GM12878 (cell line): Measurements from ENCODE around the gene CBFA2T3.

Experiments
- EZH2 ChIP-seq: IDR thresholded peaks from 2 replicates; pipeline ENCODE4 v1.6.1; 2012; ENCODE audit warnings: low read depth, mild to moderate bottlenecking, control low read depth, inconsistent platforms, low read length, borderline replicate concordance; ENCODE audit not compliant: control insufficient read depth
- NFYA ChIP-seq: IDR thresholded peaks from 2 replicates; pipeline ENCODE4 v1.6.1; 2011; ENCODE audit warnings: low read depth, mild to moderate bottlenecking, low read length, improper control_type of control experiment, borderline replicate concordance
- PRDM15 ChIP-seq: fragments of 450-650 bp; formaldehyde crosslinking; IDR thresholded peaks from 2 replicates; pipeline ENCODE4 v1.4.0; 2020; ENCODE audit warnings: mild to moderate bottlenecking, moderate library complexity
- TF ChIP-seq, protein P1 (sequence below), 3 experiments: IDR thresholded peaks in 2 of 3; conservative IDR thresholded peaks in 1 of 3; 2 replicates each; pipeline ENCODE4 v1.5.1; 2011; ENCODE audit warnings: low read depth in 3 of 3, low read length in 3 of 3, mild to moderate bottlenecking in 3 of 3, control low read depth in 2 of 3, moderate library complexity in 2 of 3, inconsistent platforms in 1 of 3, mixed read lengths in 1 of 3; ENCODE audit not compliant: control insufficient read depth in 2 of 3, insufficient read depth in 1 of 3; ENCODE audit errors: extremely low read depth in 1 of 3

DNA sequence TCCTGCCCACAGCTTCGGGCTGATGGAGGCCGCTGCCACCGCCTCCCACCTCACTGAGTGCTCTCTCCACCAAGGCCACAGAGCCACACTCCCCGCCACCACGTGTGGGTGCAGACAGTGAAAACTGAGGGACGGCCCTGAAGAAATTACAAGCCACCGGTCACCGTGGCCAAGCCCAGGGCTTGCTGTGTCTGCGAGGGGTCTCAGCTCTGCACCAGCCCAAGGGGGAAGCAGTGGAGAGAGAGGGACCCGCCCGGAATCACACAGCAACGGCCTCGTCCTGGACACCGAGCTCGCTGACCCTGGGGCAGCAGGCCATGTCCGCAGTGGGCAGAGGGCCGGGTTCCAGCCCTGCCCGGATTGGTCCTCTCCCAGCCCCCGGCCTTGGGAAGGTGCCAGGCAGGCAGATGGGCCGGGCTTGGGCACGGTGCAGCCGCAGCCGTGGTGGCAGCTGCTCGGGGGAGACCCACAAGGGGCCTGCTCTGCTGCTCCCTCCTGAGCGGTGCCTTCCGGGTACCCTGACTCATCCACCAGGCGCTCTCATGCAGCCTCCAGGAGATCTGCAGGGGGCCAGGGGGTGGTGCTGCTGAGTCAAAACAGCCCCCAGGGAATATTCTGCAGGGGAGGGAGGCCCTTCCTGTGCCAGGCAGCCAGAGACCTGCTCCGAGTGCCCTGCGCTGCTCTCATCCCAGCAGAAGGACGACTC lies 52.0 kb downstream of the CBFA2T3 start:
- TF ChIP-seq, protein P1, sequence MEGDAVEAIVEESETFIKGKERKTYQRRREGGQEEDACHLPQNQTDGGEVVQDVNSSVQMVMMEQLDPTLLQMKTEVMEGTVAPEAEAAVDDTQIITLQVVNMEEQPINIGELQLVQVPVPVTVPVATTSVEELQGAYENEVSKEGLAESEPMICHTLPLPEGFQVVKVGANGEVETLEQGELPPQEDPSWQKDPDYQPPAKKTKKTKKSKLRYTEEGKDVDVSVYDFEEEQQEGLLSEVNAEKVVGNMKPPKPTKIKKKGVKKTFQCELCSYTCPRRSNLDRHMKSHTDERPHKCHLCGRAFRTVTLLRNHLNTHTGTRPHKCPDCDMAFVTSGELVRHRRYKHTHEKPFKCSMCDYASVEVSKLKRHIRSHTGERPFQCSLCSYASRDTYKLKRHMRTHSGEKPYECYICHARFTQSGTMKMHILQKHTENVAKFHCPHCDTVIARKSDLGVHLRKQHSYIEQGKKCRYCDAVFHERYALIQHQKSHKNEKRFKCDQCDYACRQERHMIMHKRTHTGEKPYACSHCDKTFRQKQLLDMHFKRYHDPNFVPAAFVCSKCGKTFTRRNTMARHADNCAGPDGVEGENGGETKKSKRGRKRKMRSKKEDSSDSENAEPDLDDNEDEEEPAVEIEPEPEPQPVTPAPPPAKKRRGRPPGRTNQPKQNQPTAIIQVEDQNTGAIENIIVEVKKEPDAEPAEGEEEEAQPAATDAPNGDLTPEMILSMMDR (IDR thresholded peaks at IDR 0.05 in 2 of 3, conservative IDR thresholded peaks at IDR 0.05 in 1 of 3; ENCODE audit: control insufficient read depth in 2 of 3, extremely low read depth in 1 of 3, insufficient read depth in 1 of 3, low read depth in 3 of 3, low read length in 3 of 3): peak; percentile 37 to 64 (median 59)
- no peak for TF ChIP-seq EZH2
- TF ChIP-seq PRDM15 (CRISPR knock-in tag): no peak
- TF ChIP-seq NFYA: no peak
